SU-DHL-6 (cell line): Measurements from ENCODE around the gene SEMA6A.

Experiments
- CTCF ChIP-seq: fragments of 200-600 bp; sonication (generic); IDR thresholded peaks from one replicate; pipeline ENCODE4 v1.5.1; 2017; ENCODE audit warnings: antibody characterized with exemption, mild to moderate bottlenecking, low read length, moderate library complexity; ENCODE audit not compliant: insufficient read depth, poor library complexity, severe bottlenecking
- EZH2phosphoT487 ChIP-seq: fragments of 200-600 bp; sonication (generic), shearing (Covaris generic); conservative IDR thresholded peaks from 2 replicates; pipeline ENCODE4 v1.6.1; 2018; ENCODE audit warnings: mild to moderate bottlenecking, antibody characterized with exemption, low read length, moderate library complexity, mixed read lengths

GRCh38 chr5:116550082-116550481, 24.5 kb downstream of the SEMA6A start:
- TF ChIP-seq CTCF = no peak
- no peak for TF ChIP-seq EZH2phosphoT487
